ENCODE results near the gene PDSS2. TPM values are rescaled to one million over a fixed set of nuclear protein-coding genes. Genes with fewer than 3 reads are reported as not detected.

PDSS2 gene
- total RNA-seq, 1 experiment from 2014 or later = 12.1 TPM

- Histone ChIP-seq H3K79me2 (ENCODE audit: insufficient read depth, low read length) (no peaks in the 10 kb centered on the region), H2AK5ac (ENCODE audit: insufficient read length, low read length) (no peak overlapping the region), H3K4me2 (ENCODE audit: insufficient read depth, insufficient read length, low read length) (no peak overlapping the region), H3K56ac (ENCODE audit: insufficient read length, low read depth, low read length) (no peak overlapping the region), H2BK5ac (ENCODE audit: insufficient read length, low read length) (no peak overlapping the region), H3K4ac (ENCODE audit: low read depth, low read length) (no peak overlapping the region), H2BK120ac (ENCODE audit: low read depth, low read length, poor library complexity, severe bottlenecking) (no peak overlapping the region), H3K23ac (ENCODE audit: insufficient read length, low read depth, low read length) (no peak overlapping the region), H4K20me1 (ENCODE audit: control insufficient read depth, insufficient read depth, insufficient read length) (no peaks in the 10 kb centered on the region), H4K91ac (ENCODE audit: insufficient read length, low read depth, low read length) (no peak overlapping the region), H3K18ac (ENCODE audit: insufficient read length, low read depth, low read length) (no peak overlapping the region), H3T11ph (ENCODE audit: low read length) (no peak overlapping the region), H3K23me2 (ENCODE audit: insufficient read length, low read depth, low read length, poor library complexity, severe bottlenecking) (no peaks in the 10 kb centered on the region), H2AFZ (ENCODE audit: low read length) (no peak overlapping the region), H2BK20ac (ENCODE audit: low read depth, low read length, poor library complexity, severe bottlenecking) (no peak overlapping the region), H2BK12ac (ENCODE audit: insufficient read length, low read depth, low read length) (no peak overlapping the region), H3K4me1 (ENCODE audit: insufficient read depth, low read length) (peaks cover 3% of the 10 kb centered on the region), H4K5ac (ENCODE audit: insufficient read length, low read depth, low read length) (no peak overlapping the region), H3K79me1 (ENCODE audit: insufficient read depth, low read depth, low read length, poor library complexity, severe bottlenecking) (peaks cover 3% of the 10 kb centered on the region), H3K27me3 (ENCODE audit: insufficient read depth, low read length) (no peaks in the 10 kb centered on the region), H2BK15ac (ENCODE audit: low read depth, low read length) (no peak overlapping the region), H3K14ac (ENCODE audit: insufficient read depth, low read length) (no peak overlapping the region), H3K27ac (ENCODE audit: insufficient read length, low read depth, low read length) (no peak overlapping the region), H4K8ac (replicated peaks; ENCODE audit: insufficient read length, low read depth, low read length) (no peak overlapping the region), H3K9me3 (ENCODE audit: control insufficient read depth, low read depth, low read length) (no peaks in the 10 kb centered on the region), H3K9ac (ENCODE audit: extremely low read depth, insufficient read length, low read length) (no peak overlapping the region)
- no peaks in the 10 kb centered on the region for H3K27me3 Mint-ChIP-seq (ENCODE audit: low read depth)
- H3K36me3 Mint-ChIP-seq (ENCODE audit: insufficient read depth in 1 of 3, low read depth in 3 of 3) = peaks cover 6 to 17% (median 12%) of the 10 kb centered on the region in 3 experiments; a peak in 6 of 7 replicates
- TF ChIP-seq CTCF (conservative IDR thresholded peaks at IDR 0.05) = no peak
- H3K4me3 Mint-ChIP-seq = no peak overlapping the region
- H3K27ac Mint-ChIP-seq = peak overlapping the region in 1 of 3 experiments; percentile 24; a peak in 1 of 7 replicates
- DNase-seq = no peak
- peaks cover 29% of the 10 kb centered on the region in 2 experiments for H3K4me1 Mint-ChIP-seq
- peaks cover 13 to 16% of the 10 kb centered on the region in 2 experiments for H3K9me3 Mint-ChIP-seq
- WGBS (ENCODE audit: extremely low coverage, insufficient read length, low lambda C conversion rate) = no CpG with 5 or more reads among the region's 3 CpGs
Observed at GRCh38 chr6:107408714-107409113, 50.6 kb downstream of the PDSS2 start.
